ENCODE measurements around the gene ARIH2. TPM values are rescaled to one million over a fixed set of nuclear protein-coding genes. Genes with fewer than 3 reads are reported as not detected.

The ARIH2 gene
- polyA plus RNA-seq, 4 donors: 61.8 to 78.2 (median 68.3) TPM

- DNase-seq (ENCODE audit: low read depth in 4 of 4, low spot score in 3 of 4): no peak
Measured at GRCh38 chr3:48966876-48967361, 48.3 kb downstream of the ARIH2 start.

- DNase-seq (ENCODE audit: low read depth in 4 of 4, low spot score in 3 of 4): no peak
Measured at GRCh38 chr3:48970586-48970985, 51.9 kb downstream of the ARIH2 start.

GRCh38 chr3:48974076-48974864 lies 55.6 kb downstream of the ARIH2 start:
- DNase-seq (ENCODE audit: low read depth in 4 of 4, low spot score in 3 of 4): no peak

- DNase-seq (ENCODE audit: low read depth in 4 of 4, low spot score in 3 of 4): no peak
Measured at GRCh38 chr3:48979451-48979850, 60.8 kb downstream of the ARIH2 start.

GRCh38 chr3:48980295-48980694 lies 61.7 kb downstream of the ARIH2 start:
- no peak for DNase-seq (ENCODE audit: low read depth in 4 of 4, low spot score in 3 of 4)

- no peak for DNase-seq (ENCODE audit: low read depth in 4 of 4, low spot score in 3 of 4)
Measured at GRCh38 chr3:48982016-48982415, 63.4 kb downstream of the ARIH2 start.

GRCh38 chr3:48982686-48983085 lies 64.0 kb downstream of the ARIH2 start:
- no peak for DNase-seq (ENCODE audit: low read depth in 4 of 4, low spot score in 3 of 4)

GRCh38 chr3:48983096-48983495 lies 64.5 kb downstream of the ARIH2 start:
- no peak for DNase-seq (ENCODE audit: low read depth in 4 of 4, low spot score in 3 of 4)

GRCh38 chr3:48984663-48985062 lies 66.0 kb downstream of the ARIH2 start:
- DNase-seq (ENCODE audit: low read depth in 4 of 4, low spot score in 3 of 4): no peak

- no peak for DNase-seq (ENCODE audit: low read depth in 4 of 4, low spot score in 3 of 4)
Measured at GRCh38 chr3:48985831-48986376, 67.3 kb downstream of the ARIH2 start.

GRCh38 chr3:48989126-48989795 lies 70.6 kb downstream of the ARIH2 start:
- DNase-seq (ENCODE audit: low read depth in 4 of 4, low spot score in 3 of 4): no peak

- DNase-seq (ENCODE audit: low read depth in 4 of 4, low spot score in 3 of 4): peak; percentile 74 to 80 (median 77)
Measured at GRCh38 chr3:48989796-48990635, 71.4 kb downstream of the ARIH2 start, which contains the start of gene P4HTM. TSS of gene P4HTM (plus strand) at chr3:48990241. CDS start at chr3:48990257, 16 bp downstream.

GRCh38 chr3:48990636-48991469 lies 72.2 kb downstream of the ARIH2 start:
- peak in 1 of 4 donors; percentile 8 for DNase-seq (ENCODE audit: low read depth in 4 of 4, low spot score in 3 of 4)

GRCh38 chr3:48991851-48992545 lies 73.4 kb downstream of the ARIH2 start:
- no peak for DNase-seq (ENCODE audit: low read depth in 4 of 4, low spot score in 3 of 4)

GRCh38 chr3:48993834-48994233 lies 75.2 kb downstream of the ARIH2 start:
- DNase-seq (ENCODE audit: low read depth in 4 of 4, low spot score in 3 of 4): no peak

- DNase-seq (ENCODE audit: low read depth in 4 of 4, low spot score in 3 of 4): no peak
Measured at GRCh38 chr3:48996640-48997039, 78.0 kb downstream of the ARIH2 start.

GRCh38 chr3:48997102-48997635 lies 78.5 kb downstream of the ARIH2 start:
- DNase-seq (ENCODE audit: low read depth in 4 of 4, low spot score in 3 of 4): no peak

- no peak for DNase-seq (ENCODE audit: low read depth in 4 of 4, low spot score in 3 of 4)
Measured at GRCh38 chr3:48997714-48998637, 79.3 kb downstream of the ARIH2 start.
